Mesothelial cell of epicardium (in vitro differentiated cells): ENCODE measurements around the gene PRR16. TPM values are rescaled to one million over a fixed set of nuclear protein-coding genes. Genes with fewer than 3 reads are reported as not detected.

Experiments
- DNase-seq, 2 experiments: peaks; one replicate each; pipeline ENCODE4 v3.0.0; 2021; ENCODE audit warnings: low spot score in 2 of 2; ENCODE audit not compliant: unreplicated experiment in 2 of 2
- H3K27ac Mint-ChIP-seq: 2 replicates; pipeline ENCODE4 v1.8.0; 2021; ENCODE audit warnings: mixed read lengths
- H3K27me3 Mint-ChIP-seq: 2 replicates; pipeline ENCODE4 v1.8.0; 2021; ENCODE audit warnings: low read depth, mixed read lengths
- H3K36me3 Mint-ChIP-seq: 2 replicates; pipeline ENCODE4 v1.8.0; 2021; ENCODE audit warnings: mixed read lengths
- H3K4me1 Mint-ChIP-seq: 2 replicates; pipeline ENCODE4 v1.8.0; 2021; ENCODE audit warnings: mixed read lengths
- H3K4me3 Mint-ChIP-seq: 2 replicates; pipeline ENCODE4 v1.8.0; 2021; ENCODE audit warnings: mild to moderate bottlenecking, moderate library complexity, mixed read lengths
- H3K9me3 Mint-ChIP-seq: 2 replicates; pipeline ENCODE4 v1.8.0; 2021; ENCODE audit warnings: mixed read lengths
- total RNA-seq: library from RNA; stranded (reverse); gene quantifications from 3 replicates; pipeline ENCODE4 v1.2.1, GENCODE V29; 2021
- TF ChIP-seq, protein P1 (sequence below): fragments of 200-600 bp; sonication (generic); IDR thresholded peaks from one replicate; pipeline ENCODE4 v1.5.0; 2021; ENCODE audit warnings: antibody characterized with exemption; ENCODE audit not compliant: unreplicated experiment

Gene PRR16
- total RNA-seq, 1 donor from 2014 or later = 2.1 TPM

DNA sequence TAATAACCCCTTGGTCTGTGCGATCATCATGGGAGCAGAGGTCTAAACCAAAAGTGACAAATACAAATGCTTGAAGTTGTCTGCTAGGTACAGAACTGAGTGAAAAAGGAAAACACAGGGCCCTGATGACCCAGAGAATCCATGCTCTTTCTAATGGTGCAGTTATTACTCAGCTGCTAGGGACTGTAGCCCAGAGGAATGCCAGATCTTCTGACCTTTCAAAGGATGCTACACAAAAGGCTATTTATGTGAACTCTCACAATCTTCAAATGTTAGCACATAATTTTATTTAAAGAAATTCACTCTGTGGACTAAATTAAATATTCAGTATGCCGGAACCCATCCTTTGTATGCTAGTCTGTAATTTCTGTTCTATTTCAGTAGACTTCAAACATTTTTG is 79.9 kb downstream of the PRR16 start:
- no peaks in the 10 kb centered on the region for H3K9me3 Mint-ChIP-seq
- no peak overlapping the region for H3K4me3 Mint-ChIP-seq
- peaks cover 2% of the 10 kb centered on the region for H3K4me1 Mint-ChIP-seq
- no peak for DNase-seq
- H3K36me3 Mint-ChIP-seq = no peaks in the 10 kb centered on the region
- no peak overlapping the region for H3K27ac Mint-ChIP-seq
- H3K27me3 Mint-ChIP-seq = no peaks in the 10 kb centered on the region
- TF ChIP-seq, protein P1, sequence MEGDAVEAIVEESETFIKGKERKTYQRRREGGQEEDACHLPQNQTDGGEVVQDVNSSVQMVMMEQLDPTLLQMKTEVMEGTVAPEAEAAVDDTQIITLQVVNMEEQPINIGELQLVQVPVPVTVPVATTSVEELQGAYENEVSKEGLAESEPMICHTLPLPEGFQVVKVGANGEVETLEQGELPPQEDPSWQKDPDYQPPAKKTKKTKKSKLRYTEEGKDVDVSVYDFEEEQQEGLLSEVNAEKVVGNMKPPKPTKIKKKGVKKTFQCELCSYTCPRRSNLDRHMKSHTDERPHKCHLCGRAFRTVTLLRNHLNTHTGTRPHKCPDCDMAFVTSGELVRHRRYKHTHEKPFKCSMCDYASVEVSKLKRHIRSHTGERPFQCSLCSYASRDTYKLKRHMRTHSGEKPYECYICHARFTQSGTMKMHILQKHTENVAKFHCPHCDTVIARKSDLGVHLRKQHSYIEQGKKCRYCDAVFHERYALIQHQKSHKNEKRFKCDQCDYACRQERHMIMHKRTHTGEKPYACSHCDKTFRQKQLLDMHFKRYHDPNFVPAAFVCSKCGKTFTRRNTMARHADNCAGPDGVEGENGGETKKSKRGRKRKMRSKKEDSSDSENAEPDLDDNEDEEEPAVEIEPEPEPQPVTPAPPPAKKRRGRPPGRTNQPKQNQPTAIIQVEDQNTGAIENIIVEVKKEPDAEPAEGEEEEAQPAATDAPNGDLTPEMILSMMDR = no peak

DNA sequence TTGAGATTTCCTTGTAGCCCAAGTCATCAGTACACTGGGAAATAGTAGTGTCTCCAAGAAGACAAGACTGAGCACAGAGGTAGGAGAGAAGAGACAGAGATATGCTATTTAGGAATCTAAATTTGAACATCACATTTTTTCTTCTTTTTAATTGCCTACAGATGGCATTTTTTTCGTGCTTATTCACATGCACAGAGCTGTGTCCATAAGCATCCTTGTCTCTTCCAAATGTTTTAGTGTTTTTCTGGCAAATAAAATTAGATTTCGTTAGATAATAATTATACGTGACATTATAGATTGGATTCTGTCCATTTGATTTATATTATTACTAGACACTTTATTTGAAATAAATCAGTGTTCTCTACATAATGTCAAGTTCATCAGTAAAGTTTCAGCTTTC is 80.9 kb downstream of the PRR16 start:
- no peak overlapping the region for H3K4me3 Mint-ChIP-seq
- no peak for DNase-seq
- no peaks in the 10 kb centered on the region for H3K27me3 Mint-ChIP-seq
- no peaks in the 10 kb centered on the region for H3K9me3 Mint-ChIP-seq
- no peaks in the 10 kb centered on the region for H3K36me3 Mint-ChIP-seq
- TF ChIP-seq, protein P1 = no peak
- H3K27ac Mint-ChIP-seq = no peak overlapping the region
- H3K4me1 Mint-ChIP-seq = peaks cover 2% of the 10 kb centered on the region

DNA sequence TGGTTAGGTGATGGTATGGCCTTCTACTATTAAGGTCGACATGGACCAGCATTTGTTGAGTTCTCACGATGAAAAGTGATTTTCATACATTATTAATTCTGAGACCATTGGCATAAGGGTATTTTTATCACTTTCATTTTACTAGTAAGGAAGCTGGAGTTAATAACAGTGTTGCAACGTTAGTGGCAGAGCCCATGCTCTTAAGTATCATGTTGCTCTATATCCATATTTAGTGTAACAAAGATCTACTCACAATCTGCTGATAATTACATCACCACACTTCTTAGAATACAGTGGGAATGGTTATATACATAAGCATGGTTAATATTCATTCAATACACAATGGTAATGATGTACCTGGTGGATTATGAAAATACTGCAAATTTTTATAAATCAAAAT is 81.9 kb downstream of the PRR16 start:
- no peaks in the 10 kb centered on the region for H3K4me1 Mint-ChIP-seq
- no peaks in the 10 kb centered on the region for H3K27me3 Mint-ChIP-seq
- TF ChIP-seq, protein P1 = no peak
- no peak overlapping the region for H3K4me3 Mint-ChIP-seq
- H3K36me3 Mint-ChIP-seq = no peaks in the 10 kb centered on the region
- H3K27ac Mint-ChIP-seq = no peak overlapping the region
- DNase-seq = no peak
- H3K9me3 Mint-ChIP-seq = no peaks in the 10 kb centered on the region

DNA sequence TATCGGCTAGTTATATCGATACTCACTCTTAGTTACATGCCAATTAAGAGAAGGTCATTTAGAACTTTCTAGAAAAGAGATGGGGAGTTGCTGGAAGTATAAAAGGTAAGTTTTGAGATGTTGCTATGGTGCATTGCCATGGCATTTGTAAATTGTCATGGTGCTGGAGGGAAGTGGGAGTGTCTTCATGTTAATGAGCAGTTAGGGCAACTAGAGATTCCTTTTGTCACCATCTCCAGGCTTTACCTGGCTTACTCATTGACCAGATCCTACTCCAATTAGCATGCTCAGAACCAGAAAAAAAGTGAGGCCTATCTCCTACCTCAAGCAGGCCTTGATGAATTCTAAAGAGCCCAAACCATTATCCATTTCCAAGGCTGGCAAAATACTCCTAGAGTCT is 82.8 kb downstream of the PRR16 start:
- no peaks in the 10 kb centered on the region for H3K9me3 Mint-ChIP-seq
- no peak overlapping the region for H3K27ac Mint-ChIP-seq
- DNase-seq = no peak
- H3K36me3 Mint-ChIP-seq = no peaks in the 10 kb centered on the region
- H3K4me3 Mint-ChIP-seq = no peak overlapping the region
- no peaks in the 10 kb centered on the region for H3K4me1 Mint-ChIP-seq
- no peaks in the 10 kb centered on the region for H3K27me3 Mint-ChIP-seq
- TF ChIP-seq, protein P1 = no peak

DNA sequence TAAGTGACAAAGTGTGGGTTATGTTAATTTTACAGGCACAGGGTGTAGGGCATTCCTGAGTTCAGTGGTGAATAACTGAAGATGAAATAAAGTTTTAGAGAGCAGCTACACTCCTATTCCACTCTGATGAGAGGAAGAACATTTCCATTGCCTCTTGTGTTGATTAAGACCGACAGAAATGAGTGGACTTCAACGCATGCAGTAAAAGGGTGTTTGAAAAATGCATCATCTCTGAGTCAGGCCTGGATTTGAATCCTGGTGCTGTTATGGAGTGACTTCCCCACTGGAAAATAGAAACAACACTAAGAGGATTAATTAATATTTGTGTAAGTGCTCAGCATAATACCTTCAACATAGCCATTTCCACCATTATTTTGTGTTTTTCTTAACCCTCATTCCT is 86.3 kb downstream of the PRR16 start:
- Mint-ChIP-seq H3K27ac (no peak overlapping the region), H3K9me3 (no peaks in the 10 kb centered on the region), H3K27me3 (no peaks in the 10 kb centered on the region), H3K4me3 (no peak overlapping the region), H3K36me3 (no peaks in the 10 kb centered on the region), H3K4me1 (no peaks in the 10 kb centered on the region)
- no peak for DNase-seq
- TF ChIP-seq, protein P1 = no peak

DNA sequence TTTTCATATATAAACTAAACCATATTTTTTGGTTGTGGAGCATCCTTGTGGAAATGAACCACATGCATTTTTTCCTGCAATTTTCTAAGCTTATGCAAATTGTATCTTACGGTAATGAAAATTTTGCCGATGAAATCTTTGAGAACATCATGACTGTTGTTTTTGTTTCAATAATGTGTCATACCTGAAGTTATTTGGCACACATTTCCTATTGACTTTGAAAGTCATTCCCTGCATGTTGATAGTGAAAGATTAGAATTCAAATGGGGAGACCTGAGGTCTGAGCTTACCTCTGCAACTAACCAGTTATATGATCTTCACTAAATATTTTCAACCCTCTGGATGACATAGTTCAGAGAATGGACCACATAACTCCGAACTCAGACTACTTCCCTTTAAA is 88.5 kb downstream of the PRR16 start:
- Mint-ChIP-seq H3K4me1 (no peaks in the 10 kb centered on the region), H3K36me3 (no peaks in the 10 kb centered on the region), H3K27me3 (no peaks in the 10 kb centered on the region), H3K9me3 (no peaks in the 10 kb centered on the region), H3K4me3 (no peak overlapping the region), H3K27ac (no peak overlapping the region)
- TF ChIP-seq, protein P1 = no peak
- DNase-seq = no peak
